GM19455 (cell line): Measurements from ENCODE around the gene GDI2.
"Not testable (repeated sequence)": the region's sequence is repeated elsewhere in the genome, so short reads cannot be mapped to it uniquely, and the experiment has no call there.

Experiments used
- ATAC-seq: cut with Tn5 transposase; IDR thresholded peaks from one replicate; pipeline ENCODE4 v1.9.1; 2021; ENCODE audit not compliant: unreplicated experiment

Gene GDI2

DNA sequence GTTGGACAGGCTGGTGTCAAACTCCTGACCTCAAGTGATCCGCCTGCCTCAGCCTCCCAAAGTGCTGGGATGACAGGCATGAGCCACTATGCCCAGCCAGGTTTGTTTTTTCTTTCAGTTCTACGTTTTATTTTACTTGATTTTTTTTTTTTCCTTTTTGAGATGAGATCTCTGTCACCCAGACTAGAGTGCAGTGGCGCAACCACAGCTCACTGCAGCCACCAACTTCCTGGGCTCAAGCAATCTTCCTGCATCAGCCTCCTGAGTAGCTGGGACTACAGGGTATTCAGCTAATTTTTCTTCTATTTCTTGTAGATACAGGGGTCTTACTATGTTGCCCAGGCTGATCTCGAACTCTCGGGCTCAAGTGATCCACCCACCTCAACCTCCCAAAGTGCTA lies 24.3 kb downstream of the GDI2 start:
- no peak for ATAC-seq

DNA sequence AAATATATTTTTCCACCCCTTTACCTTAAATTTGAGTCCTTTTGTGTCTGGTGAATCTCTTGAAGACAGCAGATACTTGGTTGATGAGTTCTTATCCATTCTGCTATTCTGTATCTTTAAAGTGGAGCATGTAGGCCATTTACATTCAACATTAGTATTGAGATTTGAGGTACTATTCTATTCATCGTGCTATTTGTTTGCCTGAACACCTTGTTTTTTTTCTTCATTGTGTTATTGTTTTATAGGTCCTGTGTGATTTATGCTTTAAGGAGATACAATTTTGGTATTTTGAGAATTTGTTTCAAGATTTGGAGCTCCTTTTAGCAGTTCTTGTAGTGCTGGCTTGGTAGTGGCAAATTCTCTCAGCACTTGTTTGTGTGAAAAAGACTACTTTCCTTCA lies 29.9 kb downstream of the GDI2 start:
- ATAC-seq, result no peak

DNA sequence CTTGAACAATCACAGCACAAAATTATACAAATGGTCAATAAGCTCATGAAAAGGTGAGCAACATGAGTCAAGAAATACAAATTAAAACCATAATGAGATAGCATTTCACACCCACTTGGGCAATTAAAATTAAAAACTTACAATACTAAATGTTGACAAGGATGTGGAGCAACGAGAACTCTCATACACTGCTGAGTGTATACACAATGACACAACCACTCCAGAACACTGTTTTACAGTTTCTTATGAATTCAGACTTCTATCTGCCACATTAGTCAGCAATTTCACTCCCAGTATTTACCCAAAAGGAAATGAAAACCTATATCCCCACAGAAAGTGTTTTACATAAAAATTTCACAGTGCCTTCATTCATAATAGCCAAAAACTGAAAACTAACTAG lies 31.1 kb downstream of the GDI2 start:
- ATAC-seq, result no peak

DNA sequence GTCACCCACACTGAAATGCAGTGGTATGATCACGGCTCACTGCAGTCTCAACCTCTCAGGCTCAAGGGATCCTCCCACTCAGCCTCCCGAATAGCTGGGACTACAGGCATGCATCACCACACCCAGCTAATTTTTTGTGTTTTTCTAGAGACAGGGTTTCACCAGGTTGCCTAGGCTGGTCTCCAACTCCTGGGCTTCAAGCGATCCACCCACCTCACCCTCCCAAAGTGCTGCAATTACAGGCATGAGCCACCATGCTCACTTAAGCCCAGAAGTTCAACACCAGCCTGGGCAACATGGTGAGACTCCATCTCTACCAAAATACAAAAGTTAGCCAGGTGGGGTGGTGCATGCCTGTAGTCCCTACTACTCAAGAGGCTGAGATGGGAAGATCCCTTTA lies 33.5 kb downstream of the GDI2 start:
- no peak for ATAC-seq

DNA sequence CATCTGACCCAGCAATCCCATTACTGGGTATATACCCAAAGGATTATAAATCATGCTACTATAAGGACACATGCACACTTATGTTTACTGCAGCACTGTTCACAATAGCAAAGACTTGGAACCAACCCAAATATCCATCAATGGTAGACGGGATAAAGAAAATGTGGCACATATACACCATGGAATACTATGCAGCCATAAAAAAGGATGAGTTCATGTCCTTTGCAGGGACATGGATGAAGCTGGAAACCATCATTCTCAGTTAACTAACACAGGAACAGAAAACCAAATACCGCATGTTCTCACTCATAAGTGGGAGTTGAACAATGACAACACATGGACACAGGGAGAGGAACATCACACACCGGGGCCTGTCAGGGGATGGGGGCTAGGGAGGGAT lies 35.5 kb downstream of the GDI2 start:
- ATAC-seq, result not testable (repeated sequence)

DNA sequence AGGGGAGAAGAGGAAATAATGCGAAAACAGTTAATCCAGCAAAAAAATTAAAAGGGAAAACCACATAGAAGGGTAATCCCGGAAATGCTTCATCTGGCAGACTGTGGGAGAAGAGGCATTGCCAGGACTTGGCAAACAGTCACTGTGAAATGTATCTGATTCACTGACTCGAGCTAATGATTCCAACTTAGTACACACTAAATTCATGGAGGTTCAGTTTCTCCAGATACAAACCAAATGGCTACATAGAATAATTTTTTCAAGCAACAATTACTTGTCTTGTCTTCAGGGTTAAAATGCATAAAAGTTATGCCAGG lies 36.4 kb downstream of the GDI2 start:
- ATAC-seq, result no peak

DNA sequence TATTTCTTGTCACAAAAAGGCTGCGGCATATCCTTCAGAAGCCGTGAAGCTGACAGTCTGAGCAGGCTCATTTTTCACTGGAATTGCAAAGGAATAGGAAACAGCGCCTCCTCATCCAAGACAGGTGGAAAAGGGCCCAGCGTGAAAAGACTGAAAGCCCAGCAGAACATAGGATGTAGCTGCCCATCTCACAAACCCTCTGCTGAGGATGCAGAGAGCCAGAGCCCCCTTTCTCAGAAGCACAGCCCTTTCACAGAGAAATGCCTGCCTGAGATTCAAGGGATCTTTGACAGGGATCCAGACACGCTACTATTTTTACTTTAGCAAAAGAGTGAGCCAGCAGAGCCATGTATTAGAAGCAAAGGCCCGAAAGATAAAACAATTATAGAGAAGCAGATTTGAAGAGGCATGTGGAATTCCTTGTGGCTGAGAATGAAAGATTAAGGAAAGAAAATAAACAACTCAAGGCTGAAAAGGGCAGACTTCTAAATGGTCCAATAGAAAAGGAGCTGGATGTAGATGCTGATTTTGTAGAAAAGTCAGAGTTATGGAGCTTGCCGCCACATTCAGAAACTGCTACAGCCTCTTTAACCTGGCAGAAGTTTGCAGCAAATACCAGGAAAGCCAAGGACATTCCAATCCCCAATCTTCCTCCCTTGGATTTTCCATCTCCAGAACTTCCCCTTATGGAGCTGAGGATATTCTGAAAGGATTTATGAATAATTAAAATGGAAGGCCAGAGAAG lies 36.9 kb downstream of the GDI2 start:
- ATAC-seq, result no peak

DNA sequence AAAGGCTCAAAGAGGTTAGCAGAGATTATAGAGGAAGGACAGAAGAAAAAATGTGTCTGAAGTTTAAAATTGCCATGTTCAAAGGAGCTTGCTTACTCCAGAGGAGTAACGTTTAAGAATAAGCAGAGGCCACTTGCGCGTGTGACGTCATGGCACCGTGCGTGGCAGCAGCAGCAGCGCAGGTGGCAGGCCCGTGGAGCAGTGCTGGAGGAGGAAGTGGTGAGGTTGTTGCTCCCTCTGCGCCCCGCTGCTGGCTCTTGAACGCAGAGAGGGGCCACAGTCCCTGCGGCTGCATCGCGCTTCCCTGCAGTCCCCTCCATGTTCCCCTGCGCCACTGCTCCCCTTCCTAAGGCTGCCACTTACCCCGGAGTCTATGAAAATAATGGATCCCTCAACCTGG lies 37.5 kb downstream of the GDI2 start:
- ATAC-seq, result no peak

DNA sequence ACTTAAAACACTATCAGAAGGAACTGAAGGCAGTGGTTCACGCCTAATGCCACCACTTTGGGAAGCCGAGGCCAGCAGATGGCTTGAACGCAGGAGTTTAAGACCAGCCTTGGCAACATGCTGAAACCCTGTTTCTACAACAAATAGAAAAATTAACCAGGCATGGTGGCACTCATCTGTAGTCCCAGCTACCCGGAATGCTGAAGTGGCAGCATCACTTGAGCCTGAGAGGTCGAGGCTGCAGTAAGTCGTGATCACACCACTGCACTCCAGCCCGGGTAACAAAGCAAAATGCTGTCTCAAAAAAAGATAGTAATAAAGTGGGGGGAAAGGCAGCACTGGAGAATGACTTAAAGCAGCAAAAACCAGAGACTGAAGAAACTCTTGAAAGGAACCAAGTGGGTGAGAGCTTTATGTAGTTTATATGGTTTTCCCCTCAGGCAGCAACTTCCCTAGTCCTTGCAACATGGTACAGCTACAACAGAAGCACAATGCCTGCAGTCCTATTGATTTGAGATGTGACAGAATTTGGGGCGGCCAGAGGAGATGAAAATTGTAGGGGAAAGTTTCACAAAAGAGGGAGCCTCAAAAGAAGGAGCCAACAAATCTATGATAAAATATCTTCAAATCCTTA lies 38.1 kb downstream of the GDI2 start:
- ATAC-seq, result no peak

DNA sequence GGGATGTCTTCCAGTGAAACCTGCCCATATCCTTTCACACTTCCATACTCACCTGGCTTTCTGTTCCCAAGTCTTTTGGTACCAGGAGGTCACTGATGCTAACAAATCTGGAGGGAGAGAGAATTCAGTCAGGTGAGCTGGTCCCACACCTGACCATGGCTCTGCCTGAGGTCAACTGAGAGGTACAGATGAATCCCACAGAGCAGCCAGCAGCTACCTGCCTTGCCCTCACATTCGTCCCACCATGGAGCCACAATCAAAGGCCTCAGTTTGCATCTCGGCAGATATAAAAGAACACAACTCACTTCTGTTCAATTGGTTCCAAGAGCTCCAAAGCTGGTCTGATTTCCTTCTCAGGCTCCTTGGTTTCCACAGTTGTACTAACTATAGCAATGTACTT lies 47.0 kb downstream of the GDI2 start:
- ATAC-seq, result no peak

DNA sequence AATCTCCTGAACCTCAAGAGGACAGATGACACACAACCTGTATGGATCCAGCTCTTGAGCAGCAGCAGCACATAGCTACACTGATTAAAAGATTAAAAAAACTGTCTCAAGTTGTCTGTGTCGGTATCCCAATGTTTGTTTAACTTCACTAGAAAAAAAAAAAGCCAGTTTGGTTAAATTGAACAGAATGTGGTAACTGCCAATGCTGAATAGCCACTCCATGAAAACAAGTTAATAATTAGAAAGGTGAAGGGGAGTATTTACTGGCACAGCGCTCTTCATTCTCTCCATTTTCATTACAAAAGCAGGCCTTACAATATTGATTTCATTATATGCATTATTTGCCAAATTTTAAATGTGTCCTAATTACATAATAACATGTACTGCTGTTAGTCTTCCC lies 47.6 kb downstream of the GDI2 start:
- ATAC-seq, result no peak

DNA sequence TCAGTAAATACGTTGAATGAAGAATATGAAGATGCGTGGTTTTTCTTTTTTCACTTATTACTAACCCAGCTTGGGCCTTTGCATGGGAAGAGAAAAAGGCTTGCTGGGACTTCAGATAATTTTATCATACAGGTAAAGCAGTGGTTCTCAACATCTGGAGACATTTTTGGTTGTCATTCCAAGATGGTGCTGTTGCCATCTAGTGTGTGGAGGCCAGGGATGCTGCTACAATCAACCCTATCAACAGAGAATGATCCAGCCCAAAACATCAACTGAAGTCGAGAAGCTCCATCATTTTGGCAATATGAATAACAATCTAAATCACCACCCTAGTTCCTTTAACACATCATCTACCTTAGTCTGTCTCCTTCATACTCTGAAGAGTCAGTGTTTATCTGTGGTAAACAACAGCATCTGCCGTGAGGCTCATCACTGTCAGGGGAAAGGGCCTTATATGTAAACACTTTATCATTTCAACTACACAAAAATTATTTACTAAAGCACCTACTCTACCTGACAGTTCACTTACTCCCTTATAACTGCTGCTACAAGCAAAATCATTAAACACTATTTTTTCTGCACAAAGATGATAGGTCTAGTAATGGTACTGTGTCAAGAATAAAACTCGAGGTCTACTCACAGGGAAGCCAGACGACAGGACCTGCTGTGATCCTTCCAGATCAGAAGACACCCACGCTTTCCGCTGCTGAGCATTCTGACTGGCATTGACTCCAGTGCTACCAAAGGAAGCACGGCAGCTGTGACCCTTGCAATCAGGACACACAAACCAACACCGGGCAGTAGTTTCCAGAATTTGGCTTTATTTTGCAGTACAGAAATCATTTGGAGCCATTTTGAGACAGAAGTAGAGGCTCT lies 48.6 kb downstream of the GDI2 start:
- ATAC-seq, result no peak

DNA sequence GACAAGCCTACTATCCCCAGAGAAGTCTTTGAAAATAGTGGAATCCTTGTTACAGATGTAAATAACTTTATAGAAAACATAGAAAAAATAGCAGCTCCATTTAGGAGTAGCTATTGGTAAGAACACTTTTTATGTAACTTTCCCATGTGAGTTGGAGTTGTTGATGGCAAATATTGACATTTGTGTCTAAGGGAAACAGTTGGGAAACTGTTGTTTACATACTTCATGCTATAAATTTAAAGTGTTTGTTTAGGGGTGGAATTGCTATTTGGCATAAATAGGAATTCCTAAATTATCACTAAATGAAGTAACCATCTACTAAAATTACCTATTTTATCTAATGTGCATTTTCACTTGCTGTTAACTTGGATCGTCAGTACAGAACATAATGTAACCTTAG lies 50.7 kb downstream of the GDI2 start:
- no peak for ATAC-seq

DNA sequence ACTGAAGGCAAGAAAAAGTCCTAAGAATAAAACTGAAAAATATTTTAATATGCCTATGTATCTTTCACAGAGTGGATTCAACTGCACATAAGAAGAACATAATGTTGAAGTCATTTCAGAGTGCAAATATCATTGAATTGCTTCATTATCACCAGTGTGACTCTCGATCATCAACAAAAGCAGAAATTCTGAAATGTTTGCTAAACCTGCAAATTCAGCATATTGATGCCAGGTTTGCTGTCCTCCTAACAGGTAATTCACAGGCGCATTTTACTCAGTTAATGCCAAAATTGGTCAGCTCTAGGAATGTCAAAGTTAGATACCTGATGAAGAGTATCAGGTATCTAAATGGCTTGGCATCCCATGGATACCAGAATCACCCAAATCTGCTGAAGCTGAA lies 52.0 kb downstream of the GDI2 start:
- no peak for ATAC-seq

DNA sequence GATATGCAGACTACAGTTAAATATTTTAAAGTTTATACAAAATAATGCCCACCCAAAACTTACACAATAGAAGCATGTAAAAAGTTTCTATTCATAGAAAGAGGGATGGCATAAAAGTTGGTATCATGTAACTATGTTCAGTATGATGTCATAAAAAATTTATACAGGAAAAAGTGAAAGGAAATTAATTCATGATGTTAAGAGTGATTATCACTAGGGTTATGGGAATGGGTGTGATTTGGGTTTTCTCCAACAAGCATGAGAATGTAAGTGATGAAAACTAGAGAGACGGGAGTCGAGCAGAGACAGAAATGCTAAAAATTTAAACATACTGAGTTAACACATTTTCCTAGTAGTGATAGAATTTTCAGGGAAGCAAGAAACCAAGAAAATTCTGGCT lies 52.7 kb downstream of the GDI2 start:
- no peak for ATAC-seq

DNA sequence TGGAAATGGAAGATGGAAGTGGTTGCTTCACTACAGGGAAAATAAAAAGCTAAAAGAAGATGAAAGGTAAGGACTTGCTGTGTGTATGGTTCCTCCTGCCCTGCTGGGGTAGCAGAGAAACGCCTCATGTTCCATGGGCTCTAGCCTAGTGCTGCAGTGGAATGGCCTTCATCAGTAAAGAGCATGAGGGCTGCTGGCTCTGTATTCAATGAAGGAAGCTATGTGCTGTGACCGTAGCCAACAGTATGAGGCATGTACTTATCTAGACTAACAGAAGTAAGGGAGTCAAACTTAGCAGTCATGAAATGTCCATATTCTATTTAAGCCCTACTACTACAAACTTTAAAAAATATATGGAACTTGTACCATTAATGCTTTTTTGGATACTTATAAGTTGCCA lies 54.3 kb downstream of the GDI2 start:
- no peak for ATAC-seq

DNA sequence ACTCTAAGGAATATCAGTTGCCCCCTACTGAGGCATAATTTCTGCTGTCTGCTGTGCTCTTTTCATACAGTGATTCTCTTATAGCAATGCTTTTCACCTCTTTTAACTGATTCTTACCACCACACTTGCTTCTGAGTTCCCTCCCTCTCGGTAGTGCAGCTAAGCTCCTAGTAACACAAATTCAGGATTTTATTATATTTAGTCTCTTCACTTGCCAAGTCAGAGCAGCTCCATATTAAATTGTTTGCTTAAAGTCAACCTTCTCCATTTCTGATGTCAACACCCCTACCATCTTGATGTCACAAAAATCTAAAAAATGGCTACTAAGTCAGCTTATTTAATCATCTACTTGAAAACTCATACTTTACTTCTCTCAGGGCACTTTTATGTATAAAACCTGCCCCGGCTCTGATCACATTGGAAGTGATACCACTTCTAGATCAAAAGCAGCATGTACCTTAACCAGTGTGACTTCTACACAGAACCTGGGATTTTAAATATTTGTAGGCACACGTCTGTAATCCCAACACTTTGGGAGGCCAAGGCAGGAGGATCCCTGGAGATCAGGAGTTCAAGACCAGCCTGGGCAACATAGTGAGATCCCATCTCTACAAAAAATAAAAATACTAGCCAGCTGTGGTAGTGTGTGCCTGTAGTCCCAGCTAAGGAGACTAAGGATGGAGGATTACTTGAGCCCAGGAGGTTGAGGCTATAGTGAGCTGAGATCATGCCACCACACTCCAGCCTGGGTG lies 55.3 kb downstream of the GDI2 start:
- ATAC-seq, result no peak

DNA sequence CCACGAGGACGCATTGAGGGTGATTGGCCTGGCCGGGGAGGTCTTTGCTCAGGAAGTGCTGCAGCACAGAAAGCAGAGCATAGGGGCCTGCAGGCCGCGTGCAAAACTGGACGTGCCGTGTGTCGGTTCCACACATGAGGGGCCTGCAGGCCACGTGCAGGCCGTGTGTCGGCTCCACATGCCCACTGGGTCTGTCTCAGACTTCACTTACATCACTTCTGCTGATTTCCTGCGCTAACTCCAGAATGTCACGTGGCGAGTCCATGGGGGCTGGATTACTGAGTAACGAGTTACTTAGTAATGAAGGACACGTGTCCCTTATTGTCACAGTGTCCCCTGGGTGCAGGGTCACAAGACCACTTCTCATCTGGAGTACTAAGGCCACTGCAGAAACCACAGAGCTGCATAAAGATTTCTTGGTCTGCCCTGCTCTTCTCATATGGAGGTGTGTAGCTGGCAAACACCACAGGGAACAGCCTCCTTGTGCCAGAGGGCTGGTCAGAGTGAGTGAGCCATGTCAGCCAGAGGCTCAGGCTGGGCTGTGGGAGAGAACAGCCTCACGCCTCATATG lies 60.8 kb downstream of the GDI2 start:
- no peak for ATAC-seq

DNA sequence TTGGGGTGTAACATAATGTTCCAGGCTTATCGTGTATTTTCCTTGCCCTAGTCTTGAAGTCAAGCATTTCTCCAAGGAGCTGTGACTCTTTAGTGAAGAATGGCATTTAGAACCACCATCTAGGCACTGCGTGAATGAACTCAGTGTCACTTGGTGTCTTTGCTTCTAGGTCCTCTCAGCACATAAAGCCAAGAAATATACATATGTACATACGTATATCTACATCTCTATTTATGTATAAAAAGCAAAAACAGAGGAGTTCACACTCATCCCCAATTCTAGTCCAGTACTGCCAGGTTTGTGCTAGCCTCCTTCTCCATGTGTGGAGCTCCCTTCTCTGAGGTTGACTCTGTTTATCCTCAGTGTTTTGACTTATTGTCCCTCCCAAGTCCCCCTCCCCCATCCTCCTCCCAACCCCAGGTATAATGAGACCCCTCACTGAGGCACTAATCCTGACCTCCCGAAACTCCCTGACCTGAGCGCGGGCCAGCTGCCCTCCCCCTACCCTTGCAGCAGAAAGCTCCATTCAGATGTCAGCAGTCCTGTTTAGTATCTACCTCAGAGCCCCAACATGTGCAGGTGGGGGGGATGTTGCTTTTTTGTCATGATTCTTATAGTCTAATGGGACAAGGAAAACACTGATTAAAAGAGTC lies 61.5 kb downstream of the GDI2 start:
- no peak for ATAC-seq

DNA sequence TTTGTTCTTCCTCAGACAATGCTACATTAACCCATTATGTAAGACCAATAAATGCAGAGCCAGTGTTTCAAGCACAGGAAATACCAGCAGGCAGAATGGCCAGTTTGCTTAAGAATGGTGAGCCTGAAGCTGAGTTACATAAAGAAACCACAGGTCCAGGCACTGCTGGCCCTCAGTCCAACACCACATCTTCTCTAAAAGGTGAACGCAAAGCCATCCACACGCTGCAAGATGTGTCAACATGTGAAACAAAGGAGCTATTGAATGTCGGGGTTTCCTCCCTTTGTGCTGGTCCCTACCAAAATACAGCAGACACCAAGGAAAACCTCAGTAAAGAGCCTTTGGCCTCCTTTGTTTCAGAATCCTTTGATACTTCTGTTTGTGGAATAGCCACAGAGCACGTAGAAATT lies 64.8 kb downstream of the GDI2 start:
- ATAC-seq, result no peak

DNA sequence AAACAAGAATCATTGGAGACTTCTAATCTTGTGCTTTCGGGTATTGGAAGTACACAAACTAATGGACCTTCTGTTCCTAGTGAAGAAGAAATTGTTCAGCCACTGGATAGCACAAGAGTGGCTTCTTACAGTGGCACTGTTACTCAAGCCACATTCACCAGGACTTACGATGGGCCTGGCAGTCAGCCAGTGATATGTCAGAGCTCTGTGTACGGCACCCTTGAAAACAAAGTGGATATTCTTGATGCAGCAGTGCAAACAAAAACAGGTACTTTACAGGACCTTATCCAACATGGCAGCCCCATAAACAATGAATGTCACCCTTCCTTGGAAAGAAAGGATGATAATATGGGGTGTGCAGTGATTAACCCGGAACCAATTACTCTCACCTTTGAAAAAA lies 67.0 kb downstream of the GDI2 start:
- no peak for ATAC-seq
